SW480 (cell line): ENCODE data around the gene PARP11.
"Not testable (repeated sequence)": the region's sequence is repeated elsewhere in the genome, so short reads cannot be mapped to it uniquely, and the experiment has no call there.

Experiments used
- DNase-seq: peaks from one replicate; pipeline ENCODE4 v3.0.0-alpha.2; 2016; ENCODE audit warnings: low spot score

The PARP11 gene

GRCh38 chr12:3882896-3883564 lies 9.8 kb upstream of the PARP11 start:
- peak; percentile 69 for DNase-seq

GRCh38 chr12:3882406-3882805 lies 9.2 kb upstream of the PARP11 start:
- no peak for DNase-seq

- no peak for DNase-seq
Observed at GRCh38 chr12:3881281-3881950, 8.2 kb upstream of the PARP11 start.

GRCh38 chr12:3879846-3880245 lies 6.6 kb upstream of the PARP11 start:
- DNase-seq: no peak

- no peak for DNase-seq
Observed at GRCh38 chr12:3871356-3871755, 1.8 kb downstream of the PARP11 start.

- no peak for DNase-seq
Observed at GRCh38 chr12:3869865-3870264, 3.3 kb downstream of the PARP11 start.

GRCh38 chr12:3869433-3869832 lies 3.8 kb downstream of the PARP11 start:
- no peak for DNase-seq

GRCh38 chr12:3863756-3864155 lies 9.4 kb downstream of the PARP11 start:
- DNase-seq: no peak

- no peak for DNase-seq
Observed at GRCh38 chr12:3842517-3842916, 30.7 kb downstream of the PARP11 start.

GRCh38 chr12:3841783-3842182 lies 31.4 kb downstream of the PARP11 start:
- no peak for DNase-seq

- not testable (repeated sequence) for DNase-seq
Observed at GRCh38 chr12:3840833-3841232, 32.4 kb downstream of the PARP11 start.

- not testable (repeated sequence) for DNase-seq
Observed at GRCh38 chr12:3839745-3840144, 33.5 kb downstream of the PARP11 start.

- not testable (repeated sequence) for DNase-seq
Observed at GRCh38 chr12:3838701-3839548, 34.3 kb downstream of the PARP11 start.

GRCh38 chr12:3838076-3838475 lies 35.1 kb downstream of the PARP11 start:
- no peak for DNase-seq

- no peak for DNase-seq
Observed at GRCh38 chr12:3837049-3837448, 36.1 kb downstream of the PARP11 start.

- DNase-seq: no peak
Observed at GRCh38 chr12:3836641-3837040, 36.6 kb downstream of the PARP11 start.

- DNase-seq: no peak
Observed at GRCh38 chr12:3835914-3836313, 37.3 kb downstream of the PARP11 start.

- no peak for DNase-seq
Observed at GRCh38 chr12:3834774-3835173, 38.4 kb downstream of the PARP11 start.

GRCh38 chr12:3833670-3834310 lies 39.4 kb downstream of the PARP11 start:
- no peak for DNase-seq

GRCh38 chr12:3832738-3833137 lies 40.5 kb downstream of the PARP11 start:
- no peak for DNase-seq

- no peak for DNase-seq
Observed at GRCh38 chr12:3828888-3829287, 44.3 kb downstream of the PARP11 start.

GRCh38 chr12:3827301-3828000 lies 45.7 kb downstream of the PARP11 start:
- DNase-seq: no peak
